GM12872 (cell line): ENCODE measurements around the gene RGS10.

Experiments used
- TF ChIP-seq, protein P1 (sequence below): IDR thresholded peaks from 3 replicates; pipeline ENCODE4 v1.5.1; 2011; ENCODE audit warnings: low read depth, mild to moderate bottlenecking, low read length, moderate library complexity; ENCODE audit not compliant: insufficient read depth

RGS10 gene

GRCh38 chr10:119518936-119519335, 23.6 kb downstream of the RGS10 start:
- TF ChIP-seq, protein P1, sequence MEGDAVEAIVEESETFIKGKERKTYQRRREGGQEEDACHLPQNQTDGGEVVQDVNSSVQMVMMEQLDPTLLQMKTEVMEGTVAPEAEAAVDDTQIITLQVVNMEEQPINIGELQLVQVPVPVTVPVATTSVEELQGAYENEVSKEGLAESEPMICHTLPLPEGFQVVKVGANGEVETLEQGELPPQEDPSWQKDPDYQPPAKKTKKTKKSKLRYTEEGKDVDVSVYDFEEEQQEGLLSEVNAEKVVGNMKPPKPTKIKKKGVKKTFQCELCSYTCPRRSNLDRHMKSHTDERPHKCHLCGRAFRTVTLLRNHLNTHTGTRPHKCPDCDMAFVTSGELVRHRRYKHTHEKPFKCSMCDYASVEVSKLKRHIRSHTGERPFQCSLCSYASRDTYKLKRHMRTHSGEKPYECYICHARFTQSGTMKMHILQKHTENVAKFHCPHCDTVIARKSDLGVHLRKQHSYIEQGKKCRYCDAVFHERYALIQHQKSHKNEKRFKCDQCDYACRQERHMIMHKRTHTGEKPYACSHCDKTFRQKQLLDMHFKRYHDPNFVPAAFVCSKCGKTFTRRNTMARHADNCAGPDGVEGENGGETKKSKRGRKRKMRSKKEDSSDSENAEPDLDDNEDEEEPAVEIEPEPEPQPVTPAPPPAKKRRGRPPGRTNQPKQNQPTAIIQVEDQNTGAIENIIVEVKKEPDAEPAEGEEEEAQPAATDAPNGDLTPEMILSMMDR: no peak

DNA sequence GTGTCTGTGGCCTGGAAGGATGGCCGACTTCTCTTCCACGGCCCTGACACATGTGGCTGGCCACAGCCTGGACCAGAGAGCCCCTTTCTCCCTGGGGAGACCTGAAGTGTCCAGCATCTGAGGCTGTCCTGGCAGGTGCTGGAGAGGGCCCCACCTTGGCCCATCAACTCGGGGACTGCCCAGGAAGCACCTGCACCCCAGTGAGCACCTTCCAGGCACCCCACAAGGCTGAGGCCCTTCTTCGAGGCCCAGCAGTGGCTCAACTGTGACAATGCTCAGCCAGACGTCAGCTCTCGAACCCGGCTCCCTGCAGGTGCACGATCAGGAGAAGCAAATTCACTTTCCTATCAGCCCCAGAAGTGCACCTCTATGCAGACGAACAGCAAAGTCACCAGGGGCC, 24.3 kb downstream of the RGS10 start:
- TF ChIP-seq, protein P1: no peak

GRCh38 chr10:119517235-119518141, 25.0 kb downstream of the RGS10 start:
- TF ChIP-seq, protein P1: no peak

- TF ChIP-seq, protein P1: no peak
Measured at GRCh38 chr10:119516381-119517234, 25.9 kb downstream of the RGS10 start.

DNA sequence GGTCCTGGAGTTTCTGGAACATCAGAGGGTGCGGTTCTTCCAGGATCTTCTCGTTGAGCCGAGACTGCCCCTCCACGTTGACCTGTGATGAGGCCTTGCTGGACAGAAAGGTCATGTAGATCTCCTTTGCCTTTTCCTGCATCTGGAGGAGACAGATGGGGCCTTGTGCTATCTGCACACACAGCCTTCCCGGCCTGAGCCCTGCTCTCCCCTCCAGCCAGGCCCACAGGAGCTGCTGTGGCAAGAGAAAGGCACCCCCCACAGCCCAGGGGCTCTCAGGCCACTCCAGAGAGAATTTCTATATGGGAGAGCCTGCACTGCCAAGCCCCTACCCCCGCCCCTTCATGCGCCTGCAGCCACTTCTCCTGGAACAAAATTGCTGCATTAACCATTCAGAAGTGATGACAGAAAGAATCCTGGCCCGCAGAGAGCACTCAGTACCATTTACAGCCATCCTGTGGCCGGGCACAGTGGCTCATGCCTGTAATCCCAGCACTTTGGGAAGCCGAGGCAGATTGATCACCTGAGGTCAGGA, 26.9 kb downstream of the RGS10 start:
- TF ChIP-seq, protein P1: no peak

DNA sequence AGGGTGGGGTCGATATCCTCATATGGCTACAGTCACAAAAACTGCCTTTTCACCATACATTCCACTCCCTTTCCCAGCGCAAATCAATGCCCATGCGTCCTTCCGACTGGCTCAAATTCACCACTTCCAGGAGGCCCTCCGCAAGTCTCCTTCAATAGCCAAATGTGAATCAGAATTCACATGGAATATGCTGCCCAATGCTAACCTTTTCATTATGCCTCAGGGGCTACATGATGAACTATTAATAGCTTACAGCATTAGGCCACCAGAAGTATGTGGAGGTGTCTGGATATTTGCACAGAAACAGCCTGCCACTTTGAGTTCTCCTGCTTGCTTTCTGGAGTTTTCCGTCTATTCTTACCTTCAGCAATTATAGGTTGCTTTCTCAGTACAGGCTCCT, 27.7 kb downstream of the RGS10 start:
- TF ChIP-seq, protein P1: no peak
